Jurkat, Clone E6-1 (cell line): ENCODE measurements around the gene CTXN1.
A peak's percentile ranks its signal among the peaks of the same experiment; 100 is the strongest.

Experiments
- DNase-seq: peaks from one replicate; pipeline ENCODE4 v3.0.0-alpha.2; 2011; ENCODE audit warnings: low read depth, low spot score
- H3K4me3 ChIP-seq: 2 replicates; pipeline ENCODE4 v1.5.1; 2011; ENCODE audit warnings: mild to moderate bottlenecking, low read length, control low read depth, moderate library complexity

The CTXN1 gene

GRCh38 chr19:7917267-7918061 is 8.5 kb downstream of the CTXN1 start:
- no peak overlapping the region for H3K4me3 ChIP-seq
- DNase-seq: no peak

- DNase-seq: no peak
- 0 out of 2 replicates have a peak overlapping the region, but pooled peaks have one; percentile 23 for H3K4me3 ChIP-seq
Measured at GRCh38 chr19:7916955-7917266, 9.0 kb downstream of the CTXN1 start.

GRCh38 chr19:7916103-7916954 is 9.6 kb downstream of the CTXN1 start:
- peak; percentile 41 for DNase-seq
- peak overlapping the region; percentile 54 for H3K4me3 ChIP-seq

- DNase-seq: no peak
- H3K4me3 ChIP-seq: peak overlapping the region; percentile 54
Measured at GRCh38 chr19:7915250-7916102, 10.5 kb downstream of the CTXN1 start.

- no peak for DNase-seq
Measured at GRCh38 chr19:7914598-7915045, 11.3 kb downstream of the CTXN1 start, which contains the start of gene TGFBR3L. Gene TGFBR3L (plus strand): TSS chr19:7914830.

GRCh38 chr19:7914099-7914498 is 11.8 kb downstream of the CTXN1 start:
- DNase-seq: no peak
- no peak overlapping the region for H3K4me3 ChIP-seq

More at GRCh38 chr19:7914598-7915045, 11.3 kb downstream of the CTXN1 start, which contains the start of gene TGFBR3L:
- H3K4me3 ChIP-seq: peak within 1 kb of the TSS; percentile 54

GRCh38 chr19:7913652-7914051 is 12.3 kb downstream of the CTXN1 start:
- no peak for DNase-seq

GRCh38 chr19:7912697-7913564 is 13.0 kb downstream of the CTXN1 start:
- no peak for DNase-seq
- H3K4me3 ChIP-seq: no peak overlapping the region

More at GRCh38 chr19:7913652-7914051, 12.3 kb downstream of the CTXN1 start:
- H3K4me3 ChIP-seq: no peak overlapping the region

GRCh38 chr19:7912144-7912696 is 13.7 kb downstream of the CTXN1 start:
- H3K4me3 ChIP-seq: no peak overlapping the region
- no peak for DNase-seq

GRCh38 chr19:7911508-7912143 is 14.3 kb downstream of the CTXN1 start:
- H3K4me3 ChIP-seq: no peak overlapping the region
- no peak for DNase-seq

- DNase-seq: no peak
- H3K4me3 ChIP-seq: no peak overlapping the region
Measured at GRCh38 chr19:7910321-7911161, 15.4 kb downstream of the CTXN1 start.

- DNase-seq: no peak
Measured at GRCh38 chr19:7909471-7910067, 16.4 kb downstream of the CTXN1 start.

GRCh38 chr19:7908742-7909461 is 17.0 kb downstream of the CTXN1 start:
- no peak overlapping the region for H3K4me3 ChIP-seq
- DNase-seq: no peak

More at GRCh38 chr19:7909471-7910067, 16.4 kb downstream of the CTXN1 start:
- no peak overlapping the region for H3K4me3 ChIP-seq

- no peak for DNase-seq
- no peak overlapping the region for H3K4me3 ChIP-seq
Measured at GRCh38 chr19:7908078-7908699, 17.7 kb downstream of the CTXN1 start.

GRCh38 chr19:7907544-7907943 is 18.4 kb downstream of the CTXN1 start:
- no peak overlapping the region for H3K4me3 ChIP-seq
- no peak for DNase-seq
